ENCODE data around the gene SCARB1. TPM values are rescaled to one million over a fixed set of nuclear protein-coding genes. Genes with fewer than 3 reads are reported as not detected.

Gene SCARB1
- total RNA-seq, 1 donor from 2014 or later, result 5.2 TPM

- no peaks in the 10 kb centered on the region for H3K27me3 ChIP-seq (ENCODE audit: control insufficient read depth in 3 of 3, insufficient read depth in 3 of 3, low read length in 3 of 3)
- H3K9me3 ChIP-seq (ENCODE audit: control insufficient read depth in 3 of 3, low read length in 3 of 3), result peaks cover 0 to 5% (median 0%) of the 10 kb centered on the region in 3 donors
- no peaks in the 10 kb centered on the region for H3K36me3 ChIP-seq (ENCODE audit: control insufficient read depth in 3 of 3, insufficient read depth in 3 of 3, low read length in 3 of 3)
- H3K4me1 ChIP-seq (ENCODE audit: control insufficient read depth in 3 of 3, insufficient read depth in 3 of 3, low read length in 3 of 3), result peaks cover 30 to 40% (median 38%) of the 10 kb centered on the region in 3 donors
- H3K4me3 ChIP-seq (ENCODE audit: low read length in 3 of 3), result no peak overlapping the region
- H3K27ac ChIP-seq (ENCODE audit: low read depth, low read length), result no peak overlapping the region
- no peak overlapping the region for H3K9ac ChIP-seq (ENCODE audit: low read depth in 1 of 3, low read length in 3 of 3)
These were observed 107.5 kb downstream of the SCARB1 start for GRCh38 chr12:124756166-124756565.

DNA sequence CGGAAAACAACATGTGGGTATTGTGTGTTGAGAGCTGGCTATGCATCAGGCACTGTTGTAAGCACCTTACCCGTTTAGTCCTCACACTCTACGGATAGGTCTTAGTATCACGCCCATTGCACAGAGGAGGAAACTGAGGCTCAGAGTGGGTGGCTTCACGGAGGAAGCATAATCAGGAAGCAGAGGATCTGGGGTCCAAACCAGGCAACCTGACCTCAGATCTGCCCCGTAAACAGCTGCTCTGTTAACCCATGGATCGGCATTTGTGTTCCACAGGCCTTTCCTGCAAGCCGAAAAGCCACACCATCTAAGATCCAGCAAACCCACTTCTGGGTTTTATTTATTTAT is 107.9 kb downstream of the SCARB1 start:
- H3K27me3 ChIP-seq (ENCODE audit: control insufficient read depth in 3 of 3, insufficient read depth in 3 of 3, low read length in 3 of 3), result no peaks in the 10 kb centered on the region
- peak overlapping the region; percentile 78 for H3K27ac ChIP-seq (ENCODE audit: low read depth, low read length)
- H3K9me3 ChIP-seq (ENCODE audit: control insufficient read depth in 3 of 3, low read length in 3 of 3), result peaks cover 0 to 5% (median 0%) of the 10 kb centered on the region in 3 donors
- no peak overlapping the region for H3K4me3 ChIP-seq (ENCODE audit: low read length in 3 of 3)
- no peaks in the 10 kb centered on the region for H3K36me3 ChIP-seq (ENCODE audit: control insufficient read depth in 3 of 3, insufficient read depth in 3 of 3, low read length in 3 of 3)
- peak overlapping the region in 2 of 3 donors; percentile 12 to 71 for H3K9ac ChIP-seq (ENCODE audit: low read depth in 1 of 3, low read length in 3 of 3)
- peaks cover 30 to 43% (median 38%) of the 10 kb centered on the region in 3 donors for H3K4me1 ChIP-seq (ENCODE audit: control insufficient read depth in 3 of 3, insufficient read depth in 3 of 3, low read length in 3 of 3)

DNA sequence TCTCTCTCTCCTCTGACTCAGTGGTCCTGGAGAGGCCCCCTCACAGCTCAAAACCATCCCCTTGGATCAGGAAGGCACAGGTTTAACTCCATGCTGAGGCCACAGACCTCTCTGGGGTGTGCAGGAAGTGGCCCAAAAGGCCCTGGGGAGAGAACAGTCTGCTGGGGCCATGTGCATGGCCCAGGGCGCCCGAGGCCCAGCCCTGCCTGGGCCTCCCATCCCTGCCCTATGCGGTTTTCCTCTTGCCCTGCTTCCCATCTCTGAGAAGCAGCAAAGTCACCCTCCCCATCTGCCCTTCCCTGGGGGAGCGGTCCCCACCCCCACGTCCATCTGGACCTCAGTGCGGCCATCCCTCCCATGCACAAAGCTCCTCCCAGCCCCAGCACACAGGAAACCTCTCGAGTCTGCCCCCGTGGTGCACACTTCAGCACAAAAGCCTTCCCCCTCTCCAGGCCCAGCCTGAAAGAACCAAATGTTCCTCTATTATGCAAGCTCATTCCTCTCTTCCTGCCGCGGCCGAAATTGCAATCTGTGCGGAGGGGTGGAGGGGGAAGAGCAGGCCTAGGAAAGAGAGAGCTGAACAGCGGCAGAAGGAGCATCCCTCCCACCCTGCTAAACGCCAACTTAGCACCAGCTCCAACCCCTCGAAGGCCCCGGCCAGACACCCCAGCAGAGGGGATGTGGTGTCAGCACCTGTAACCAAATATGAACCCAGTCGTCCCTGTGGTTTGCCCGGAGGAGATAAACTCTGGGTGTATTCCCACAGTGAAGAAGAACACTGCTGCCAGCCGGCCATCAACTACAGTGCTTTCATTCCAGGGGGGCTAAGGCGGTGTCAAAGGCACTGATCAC is 108.5 kb downstream of the SCARB1 start:
- Histone ChIP-seq H3K9ac (ENCODE audit: low read depth in 1 of 3, low read length in 3 of 3) (peak overlapping the region in 2 of 3 donors; percentile 37 to 71), H3K36me3 (ENCODE audit: control insufficient read depth in 3 of 3, insufficient read depth in 3 of 3, low read length in 3 of 3) (no peaks in the 10 kb centered on the region), H3K4me1 (ENCODE audit: control insufficient read depth in 3 of 3, insufficient read depth in 3 of 3, low read length in 3 of 3) (peaks cover 30 to 44% (median 34%) of the 10 kb centered on the region in 3 donors), H3K27ac (ENCODE audit: low read depth, low read length) (peak overlapping the region; percentile 78), H3K9me3 (ENCODE audit: control insufficient read depth in 3 of 3, low read length in 3 of 3) (peaks cover 0 to 5% (median 0%) of the 10 kb centered on the region in 3 donors), H3K4me3 (ENCODE audit: low read length in 3 of 3) (peak overlapping the region in 2 of 3 donors; percentile 13), H3K27me3 (ENCODE audit: control insufficient read depth in 3 of 3, insufficient read depth in 3 of 3, low read length in 3 of 3) (no peaks in the 10 kb centered on the region)

DNA sequence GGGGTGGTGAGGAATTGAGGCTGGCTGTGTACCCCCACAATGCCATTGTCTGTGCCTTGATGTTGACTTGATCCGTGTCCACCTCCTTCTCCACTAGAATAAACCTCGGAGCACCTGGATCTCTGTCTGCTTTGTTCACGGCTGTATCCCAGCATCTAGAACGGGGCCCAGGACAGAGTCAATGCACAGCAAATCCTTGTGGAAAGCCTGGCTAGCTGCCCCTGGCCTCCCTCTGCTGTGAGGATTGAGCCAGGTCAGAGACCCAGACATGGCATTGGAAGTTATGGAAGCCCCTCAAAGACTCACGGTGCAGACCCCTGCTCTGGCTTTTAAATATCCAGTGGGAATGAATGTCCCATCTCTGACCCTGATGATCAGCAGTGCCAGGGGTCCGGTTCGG is 109.2 kb downstream of the SCARB1 start:
- Histone ChIP-seq H3K9me3 (ENCODE audit: control insufficient read depth in 3 of 3, low read length in 3 of 3) (peaks cover 0 to 5% (median 0%) of the 10 kb centered on the region in 3 donors), H3K4me1 (ENCODE audit: control insufficient read depth in 3 of 3, insufficient read depth in 3 of 3, low read length in 3 of 3) (peaks cover 30 to 44% (median 34%) of the 10 kb centered on the region in 3 donors), H3K4me3 (ENCODE audit: low read length in 3 of 3) (no peak overlapping the region), H3K27ac (ENCODE audit: low read depth, low read length) (peak overlapping the region; percentile 78), H3K9ac (ENCODE audit: low read depth in 1 of 3, low read length in 3 of 3) (peak overlapping the region in 2 of 3 donors; percentile 37 to 71), H3K27me3 (ENCODE audit: control insufficient read depth in 3 of 3, insufficient read depth in 3 of 3, low read length in 3 of 3) (no peaks in the 10 kb centered on the region), H3K36me3 (ENCODE audit: control insufficient read depth in 3 of 3, insufficient read depth in 3 of 3, low read length in 3 of 3) (no peaks in the 10 kb centered on the region)

- peaks cover 30 to 42% (median 33%) of the 10 kb centered on the region in 3 donors for H3K4me1 ChIP-seq (ENCODE audit: control insufficient read depth in 3 of 3, insufficient read depth in 3 of 3, low read length in 3 of 3)
- H3K4me3 ChIP-seq (ENCODE audit: low read length in 3 of 3), result no peak overlapping the region
- H3K27ac ChIP-seq (ENCODE audit: low read depth, low read length), result peak overlapping the region; percentile 78
- no peaks in the 10 kb centered on the region for H3K27me3 ChIP-seq (ENCODE audit: control insufficient read depth in 3 of 3, insufficient read depth in 3 of 3, low read length in 3 of 3)
- peaks cover 0 to 5% (median 0%) of the 10 kb centered on the region in 3 donors for H3K9me3 ChIP-seq (ENCODE audit: control insufficient read depth in 3 of 3, low read length in 3 of 3)
- peak overlapping the region in 1 of 3 donors; percentile 71 for H3K9ac ChIP-seq (ENCODE audit: low read depth in 1 of 3, low read length in 3 of 3)
- no peaks in the 10 kb centered on the region for H3K36me3 ChIP-seq (ENCODE audit: control insufficient read depth in 3 of 3, insufficient read depth in 3 of 3, low read length in 3 of 3)
These were observed 109.7 kb downstream of the SCARB1 start for GRCh38 chr12:124753993-124754392.

- no peak overlapping the region for H3K4me3 ChIP-seq (ENCODE audit: low read length in 3 of 3)
These were observed 110.5 kb downstream of the SCARB1 start for GRCh38 chr12:124753228-124753591.

DNA sequence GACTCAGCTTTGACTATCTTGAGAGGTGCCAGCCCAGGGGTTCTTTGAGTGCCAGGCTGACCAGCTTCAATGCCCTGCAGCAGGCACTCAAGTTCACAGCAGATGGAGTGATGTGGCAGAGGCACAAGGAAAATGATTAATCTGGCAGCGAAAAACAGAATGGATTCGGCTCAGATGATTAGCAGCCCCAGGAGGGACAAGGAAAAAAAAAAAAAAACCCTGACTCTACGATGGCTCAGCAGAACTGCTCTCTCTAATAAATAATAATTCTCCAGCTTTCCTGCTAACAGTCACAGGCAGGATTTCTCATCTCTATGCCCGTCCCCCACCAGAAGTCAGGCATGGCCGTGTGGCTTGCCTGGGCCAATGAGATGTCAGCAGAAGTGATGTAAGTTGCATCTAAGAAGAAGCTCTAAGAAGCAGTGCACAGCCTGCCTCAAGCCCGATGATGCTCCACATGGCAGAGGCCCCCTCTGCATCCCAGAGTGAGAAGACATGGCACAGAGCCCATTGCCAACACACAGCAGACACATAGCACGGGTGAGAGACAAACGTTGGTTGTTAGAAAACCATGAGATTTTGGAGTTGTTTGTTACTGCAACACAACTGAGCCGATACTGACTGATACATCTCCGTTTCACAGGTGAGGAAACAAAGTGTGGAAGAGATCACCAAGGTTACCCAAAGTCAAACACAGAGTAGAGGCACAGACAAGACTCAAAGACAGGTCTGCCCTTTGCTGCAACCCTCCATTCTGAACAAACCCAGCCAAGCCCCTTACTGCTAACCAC is 111.0 kb downstream of the SCARB1 start:
- Histone ChIP-seq H3K9me3 (ENCODE audit: control insufficient read depth in 3 of 3, low read length in 3 of 3) (peaks cover 0 to 5% (median 0%) of the 10 kb centered on the region in 3 donors), H3K9ac (ENCODE audit: low read depth in 1 of 3, low read length in 3 of 3) (peak overlapping the region in 1 of 3 donors; percentile 33), H3K36me3 (ENCODE audit: control insufficient read depth in 3 of 3, insufficient read depth in 3 of 3, low read length in 3 of 3) (no peaks in the 10 kb centered on the region), H3K27ac (ENCODE audit: low read depth, low read length) (no peak overlapping the region), H3K27me3 (ENCODE audit: control insufficient read depth in 3 of 3, insufficient read depth in 3 of 3, low read length in 3 of 3) (no peaks in the 10 kb centered on the region), H3K4me3 (ENCODE audit: low read length in 3 of 3) (no peak overlapping the region), H3K4me1 (ENCODE audit: control insufficient read depth in 3 of 3, insufficient read depth in 3 of 3, low read length in 3 of 3) (peaks cover 23 to 38% (median 30%) of the 10 kb centered on the region in 3 donors)

More at GRCh38 chr12:124753228-124753591, 110.5 kb downstream of the SCARB1 start:
- peaks cover 26 to 38% (median 30%) of the 10 kb centered on the region in 3 donors for H3K4me1 ChIP-seq (ENCODE audit: control insufficient read depth in 3 of 3, insufficient read depth in 3 of 3, low read length in 3 of 3)
- H3K27ac ChIP-seq (ENCODE audit: low read depth, low read length), result no peak overlapping the region
- H3K36me3 ChIP-seq (ENCODE audit: control insufficient read depth in 3 of 3, insufficient read depth in 3 of 3, low read length in 3 of 3), result no peaks in the 10 kb centered on the region
- H3K9me3 ChIP-seq (ENCODE audit: control insufficient read depth in 3 of 3, low read length in 3 of 3), result peaks cover 0 to 5% (median 0%) of the 10 kb centered on the region in 3 donors
- H3K27me3 ChIP-seq (ENCODE audit: control insufficient read depth in 3 of 3, insufficient read depth in 3 of 3, low read length in 3 of 3), result no peaks in the 10 kb centered on the region
- no peak overlapping the region for H3K9ac ChIP-seq (ENCODE audit: low read depth in 1 of 3, low read length in 3 of 3)

DNA sequence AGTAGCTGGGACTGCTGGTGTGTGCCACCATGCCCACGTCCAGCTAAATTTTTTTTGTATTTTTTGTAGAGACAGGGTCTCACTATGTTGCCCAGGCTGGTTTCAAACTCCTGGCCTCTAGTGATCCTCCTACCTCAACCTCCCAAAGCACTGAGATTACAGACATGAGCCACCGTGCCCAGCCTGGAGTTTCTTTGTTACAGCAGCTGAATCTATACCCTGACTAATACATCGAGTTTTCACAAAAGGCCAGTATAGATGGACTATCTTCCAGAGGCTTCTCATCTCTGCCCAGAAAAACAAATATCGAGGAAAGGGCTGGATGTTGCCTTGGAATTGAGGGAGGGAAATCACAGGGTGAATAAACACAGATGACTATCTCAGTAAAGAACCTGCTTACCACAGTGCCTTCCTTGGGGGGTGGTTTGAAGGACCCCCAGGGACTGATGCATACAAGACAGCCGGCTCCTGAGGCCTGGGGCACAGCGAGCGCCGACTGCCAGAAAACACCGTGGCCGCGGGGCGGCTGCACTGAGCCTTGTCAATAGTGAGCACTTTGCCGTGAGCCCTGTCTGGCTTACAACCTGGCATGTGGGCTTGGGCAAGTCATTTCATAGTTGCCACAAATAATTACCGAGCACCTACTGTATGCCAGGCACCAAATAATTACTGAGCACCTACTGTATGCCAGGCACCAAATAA is 111.9 kb downstream of the SCARB1 start:
- Histone ChIP-seq H3K9me3 (ENCODE audit: control insufficient read depth in 3 of 3, low read length in 3 of 3) (no peaks in the 10 kb centered on the region), H3K9ac (ENCODE audit: low read depth in 1 of 3, low read length in 3 of 3) (no peak overlapping the region), H3K36me3 (ENCODE audit: control insufficient read depth in 3 of 3, insufficient read depth in 3 of 3, low read length in 3 of 3) (no peaks in the 10 kb centered on the region), H3K4me3 (ENCODE audit: low read length in 3 of 3) (no peak overlapping the region), H3K27me3 (ENCODE audit: control insufficient read depth in 3 of 3, insufficient read depth in 3 of 3, low read length in 3 of 3) (no peaks in the 10 kb centered on the region), H3K27ac (ENCODE audit: low read depth, low read length) (no peak overlapping the region), H3K4me1 (ENCODE audit: control insufficient read depth in 3 of 3, insufficient read depth in 3 of 3, low read length in 3 of 3) (peaks cover 25 to 44% (median 35%) of the 10 kb centered on the region in 3 donors)

DNA sequence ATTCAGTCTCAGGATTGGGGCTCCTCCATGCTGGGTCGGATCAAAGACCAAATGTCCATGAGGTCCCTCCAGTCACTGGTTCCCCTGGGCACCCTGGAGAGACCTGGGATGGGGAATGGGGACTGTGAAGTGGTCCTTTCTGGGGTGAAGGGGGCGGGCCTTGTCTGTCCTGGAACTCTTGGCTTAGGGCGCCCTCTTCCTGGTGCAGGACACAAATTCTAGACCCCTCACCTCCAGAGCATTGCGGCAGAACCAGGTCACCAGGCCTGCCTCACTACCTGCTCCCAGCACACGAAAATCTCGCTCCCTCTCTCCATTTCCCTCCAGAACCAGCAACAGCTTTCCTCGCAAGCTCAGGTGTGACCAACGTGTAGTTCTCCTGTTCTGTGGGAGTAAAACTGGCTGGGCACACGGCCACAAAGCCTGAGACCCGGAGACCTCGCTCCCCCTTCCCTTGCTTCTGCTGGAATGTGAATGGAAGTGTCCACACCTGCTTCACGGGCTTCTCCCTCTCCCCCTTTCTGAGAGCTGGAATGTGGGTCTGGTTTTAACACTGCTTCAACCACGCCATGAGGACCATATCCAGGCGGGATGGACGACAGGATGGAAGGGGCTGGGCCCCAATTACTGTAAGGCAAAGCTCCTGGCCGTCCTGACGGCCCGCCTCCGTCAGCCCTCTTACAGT is 112.7 kb downstream of the SCARB1 start:
- no peak overlapping the region for H3K4me3 ChIP-seq (ENCODE audit: low read length in 3 of 3)
- no peaks in the 10 kb centered on the region for H3K27me3 ChIP-seq (ENCODE audit: control insufficient read depth in 3 of 3, insufficient read depth in 3 of 3, low read length in 3 of 3)
- H3K36me3 ChIP-seq (ENCODE audit: control insufficient read depth in 3 of 3, insufficient read depth in 3 of 3, low read length in 3 of 3), result no peaks in the 10 kb centered on the region
- H3K9ac ChIP-seq (ENCODE audit: low read depth in 1 of 3, low read length in 3 of 3), result no peak overlapping the region
- no peaks in the 10 kb centered on the region for H3K9me3 ChIP-seq (ENCODE audit: control insufficient read depth in 3 of 3, low read length in 3 of 3)
- H3K4me1 ChIP-seq (ENCODE audit: control insufficient read depth in 3 of 3, insufficient read depth in 3 of 3, low read length in 3 of 3), result peaks cover 33 to 53% (median 43%) of the 10 kb centered on the region in 3 donors
- no peak overlapping the region for H3K27ac ChIP-seq (ENCODE audit: low read depth, low read length)
